Muscle of arm (tissue), 12 donors: ENCODE data around the gene EVX2. TPM values are rescaled to one million over a fixed set of nuclear protein-coding genes. Genes with fewer than 3 reads are reported as not detected.

ENCODE experiments used
- DNase-seq: peaks from one replicate; pipeline ENCODE4 v3.0.0-alpha.2; 2013
- polyA plus RNA-seq, 12 donors: library from polyadenylated mRNA; unstranded; fragments of 120-200 nt; gene quantifications; one replicate each; pipeline ENCODE4 v1.2.1, GENCODE V29; 2013; ENCODE audit not compliant: insufficient read length in 12 of 12

EVX2 gene
- polyA plus RNA-seq, 12 donors = 0.04 TPM; not detected in 10

DNA sequence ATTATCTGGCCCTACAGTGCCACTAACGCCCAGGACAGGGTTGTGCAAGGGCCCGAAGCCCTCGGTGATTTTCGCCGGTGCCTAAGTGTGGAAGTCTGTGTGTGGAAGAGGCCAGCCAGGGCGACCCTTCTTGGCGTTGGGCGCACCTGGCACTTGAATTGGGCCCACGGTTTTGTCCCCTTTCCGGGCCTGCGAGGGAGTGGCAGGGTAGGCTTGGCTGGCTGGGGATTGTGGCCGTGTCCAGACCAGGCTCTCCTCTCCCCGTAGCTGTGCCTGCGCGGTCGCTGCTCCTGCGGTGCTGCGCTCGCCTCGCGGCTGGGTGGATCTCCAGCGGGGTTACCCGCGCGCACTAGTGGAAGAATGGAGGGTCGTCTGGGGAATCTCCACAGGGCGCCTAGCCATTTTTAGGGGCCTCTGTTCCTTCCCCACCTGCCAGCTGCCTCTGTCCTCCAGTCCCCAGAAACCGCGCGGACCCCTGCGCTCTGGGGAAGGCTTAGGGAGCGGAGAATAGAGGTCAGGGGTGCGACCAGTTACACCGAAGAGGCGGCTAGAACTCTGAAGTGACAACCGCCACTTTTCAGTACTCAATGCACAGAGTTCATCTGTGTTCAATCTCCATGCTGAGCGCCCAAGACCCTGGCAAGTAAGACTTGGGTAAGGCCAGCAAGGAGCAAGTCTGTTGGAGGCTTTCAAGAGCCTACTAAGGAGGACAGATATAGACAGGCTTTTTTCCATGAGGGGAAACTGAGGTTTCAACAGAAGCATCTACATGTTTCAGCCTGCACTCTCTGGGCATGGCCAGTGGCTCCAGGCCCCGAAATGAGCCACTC, 16.0 kb downstream of the EVX2 start:
- no peak for DNase-seq

GRCh38 chr2:176066645-176067588, 16.8 kb downstream of the EVX2 start:
- no peak for DNase-seq

- DNase-seq = no peak
Measured at GRCh38 chr2:176063958-176064357, 19.8 kb downstream of the EVX2 start.

- no peak for DNase-seq
Measured at GRCh38 chr2:176056406-176056805, 27.4 kb downstream of the EVX2 start.

DNA sequence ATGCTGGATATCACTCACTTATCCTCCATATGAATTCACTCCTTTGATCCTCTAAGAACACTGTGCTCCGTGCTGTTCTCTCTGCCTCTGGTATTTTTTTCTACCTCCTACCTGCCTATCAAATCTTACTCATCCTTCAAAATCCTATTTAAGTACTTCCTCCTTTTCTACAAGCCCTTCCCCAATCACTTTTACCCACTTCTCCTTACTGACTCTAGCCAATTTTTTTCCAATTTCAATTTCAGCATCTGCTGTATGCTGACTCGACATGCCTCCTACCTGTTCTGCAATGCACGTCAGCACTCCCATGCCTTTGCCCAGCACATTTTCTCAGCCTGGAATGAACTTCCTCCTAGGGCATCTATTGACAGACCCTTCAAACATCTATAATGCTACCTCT, 44.4 kb downstream of the EVX2 start:
- DNase-seq = no peak

GRCh38 chr2:176038694-176039093, 45.1 kb downstream of the EVX2 start:
- no peak for DNase-seq

DNA sequence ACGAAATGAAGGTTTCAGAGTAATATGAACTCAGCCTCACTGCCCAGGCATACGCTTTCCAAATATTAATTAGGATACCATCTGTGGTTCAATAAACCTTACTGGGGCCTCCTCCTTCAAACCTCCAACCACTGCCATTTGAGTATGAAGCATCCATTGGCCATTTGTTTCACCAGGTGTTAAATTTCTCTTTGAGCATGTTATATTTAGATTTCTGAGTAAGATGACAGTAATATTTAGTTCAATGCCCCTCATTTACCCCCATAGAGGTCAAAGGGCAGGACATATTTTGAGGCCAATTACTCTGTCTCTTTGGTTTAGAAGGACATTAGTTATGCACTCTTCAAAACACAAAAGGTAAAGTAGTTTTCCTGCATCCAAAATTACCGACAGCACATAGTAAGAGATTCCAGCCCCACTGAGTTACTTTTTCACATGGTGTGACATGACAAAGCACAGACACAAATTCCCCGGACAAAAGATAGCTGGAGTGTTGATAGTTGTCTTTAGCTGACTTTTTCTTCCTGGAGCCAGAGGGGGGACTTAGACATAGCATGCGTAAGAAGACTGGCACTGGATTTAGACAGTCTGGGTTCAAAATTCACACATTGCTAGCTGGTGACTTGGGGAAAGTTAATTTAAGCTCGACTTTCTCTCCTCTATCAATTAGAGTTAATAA, 48.6 kb downstream of the EVX2 start:
- no peak for DNase-seq

DNA sequence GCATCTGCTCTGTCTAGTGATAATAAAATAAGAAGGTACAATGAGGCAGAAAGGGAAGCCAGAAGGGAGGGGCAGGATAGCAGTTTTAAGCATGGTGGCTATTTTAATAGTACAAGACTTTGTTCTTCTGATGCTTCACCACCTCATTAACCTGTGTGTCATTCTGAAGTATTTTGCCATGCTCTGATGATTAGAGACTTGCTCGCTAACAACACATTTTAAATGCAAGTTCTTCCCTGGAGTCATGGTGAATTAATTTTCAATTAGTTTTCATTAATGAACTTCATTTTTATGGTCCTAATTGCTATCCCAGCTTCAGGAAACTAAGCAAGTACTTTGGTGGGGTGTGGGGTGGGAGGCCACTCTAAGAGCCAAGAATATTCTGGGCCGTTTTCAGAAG, 56.0 kb downstream of the EVX2 start:
- DNase-seq = no peak

Other genes starting within 250 kb of the EVX2 start
- gene LNPK, start 81.7 kb downstream of the EVX2 start, polyA plus RNA-seq = 10 to 100 TPM; 17.2 to 54.3 (median 42.7) TPM
- 1 to 10 TPM in 1 of 12 donors, under 1 TPM in 4, not detected in 7; 0.30 to 2.5 (median 0.63) TPM for gene HOXD13, start 8.8 kb upstream of the EVX2 start, polyA plus RNA-seq
- gene HOXD12, start 15.8 kb upstream of the EVX2 start, polyA plus RNA-seq = under 1 TPM in 2 of 12 donors, not detected in 10; 0.15 to 0.37 TPM
- 1 to 10 TPM in 5 of 12 donors, under 1 TPM in 3, not detected in 4; 0.17 to 6.9 (median 2.0) TPM for gene HOXD11, start 23.3 kb upstream of the EVX2 start, polyA plus RNA-seq
- 10 to 100 TPM in 1 of 12 donors, 1 to 10 TPM in 4, under 1 TPM in 4, not detected in 3; 0.33 to 21.6 (median 3.4) TPM for gene HOXD10, start 32.8 kb upstream of the EVX2 start, polyA plus RNA-seq
- 10 to 100 TPM in 1 of 12 donors, 1 to 10 TPM in 10, not detected in 1; 3.5 to 12.5 (median 6.0) TPM for gene HOXD9, start 38.8 kb upstream of the EVX2 start, polyA plus RNA-seq
- gene HOXD8, start 45.7 kb upstream of the EVX2 start, polyA plus RNA-seq = 10 to 100 TPM in 11 of 12 donors, not detected in 1; 27.3 to 47.7 (median 42.5) TPM
- gene HOXD4, start 67.6 kb upstream of the EVX2 start, polyA plus RNA-seq = 10 to 100 TPM in 3 of 12 donors, 1 to 10 TPM in 8, not detected in 1; 4.9 to 14.8 (median 5.9) TPM
- 1 to 10 TPM in 10 of 12 donors, not detected in 2; 1.8 to 4.8 (median 2.4) TPM for gene HOXD3, start 73.3 kb upstream of the EVX2 start, polyA plus RNA-seq
- gene HOXD1, start 104.7 kb upstream of the EVX2 start, polyA plus RNA-seq = 1 to 10 TPM in 8 of 12 donors, under 1 TPM in 2, not detected in 2; 0.85 to 2.6 (median 1.4) TPM
- 10 to 100 TPM in 11 of 12 donors, not detected in 1; 47.9 to 66.8 (median 60.2) TPM for gene MTX2, start 185.5 kb upstream of the EVX2 start, polyA plus RNA-seq